Stimulated activated CD8-positive, alpha-beta memory T cell treated with anti-CD3 and anti-CD28 coated beads, Interleukin-15, amount 100 ng/mL, for 48 hours (primary cell): ENCODE measurements around the gene HMX3.
A peak's percentile ranks its signal among the peaks of the same experiment; 100 is the strongest.

Experiments used
- DNase-seq, 2 donors: peaks; one replicate each; pipeline ENCODE4 v3.0.0-alpha.2; 2020; ENCODE audit warnings: low read depth in 2 of 2

The HMX3 gene

GRCh38 chr10:123135415-123136141, at the start of gene HMX3:
Gene HMX3 (plus strand): TSS chr10:123135970. CDS start chr10:123136051, 81 bp downstream.
- DNase-seq = no peak

GRCh38 chr10:123086281-123086680, 49.5 kb upstream of the HMX3 start:
- DNase-seq = no peak

DNA sequence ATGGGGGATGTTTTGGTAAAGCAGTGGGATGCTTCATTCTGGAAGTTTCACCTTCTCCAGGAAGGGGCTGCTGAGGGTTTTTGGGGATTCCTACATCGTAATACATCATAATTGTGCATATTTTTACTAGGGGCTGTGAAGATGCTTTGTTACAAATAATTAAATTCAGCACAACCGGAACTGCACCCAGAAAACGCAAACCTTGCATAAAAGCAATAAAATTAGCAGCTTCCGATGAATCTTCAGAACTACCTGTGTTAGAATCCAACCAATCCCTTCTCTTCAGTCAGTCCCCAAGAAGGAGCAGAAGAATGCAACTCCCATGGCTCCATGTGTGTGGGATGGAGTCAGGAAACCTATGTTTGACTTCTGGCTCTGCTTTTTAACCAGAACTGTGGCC, 48.4 kb upstream of the HMX3 start:
- DNase-seq = no peak

- DNase-seq = no peak
Measured at GRCh38 chr10:123087786-123088185, 48.0 kb upstream of the HMX3 start.

GRCh38 chr10:123092635-123093414, 42.9 kb upstream of the HMX3 start:
- DNase-seq = no peak

DNA sequence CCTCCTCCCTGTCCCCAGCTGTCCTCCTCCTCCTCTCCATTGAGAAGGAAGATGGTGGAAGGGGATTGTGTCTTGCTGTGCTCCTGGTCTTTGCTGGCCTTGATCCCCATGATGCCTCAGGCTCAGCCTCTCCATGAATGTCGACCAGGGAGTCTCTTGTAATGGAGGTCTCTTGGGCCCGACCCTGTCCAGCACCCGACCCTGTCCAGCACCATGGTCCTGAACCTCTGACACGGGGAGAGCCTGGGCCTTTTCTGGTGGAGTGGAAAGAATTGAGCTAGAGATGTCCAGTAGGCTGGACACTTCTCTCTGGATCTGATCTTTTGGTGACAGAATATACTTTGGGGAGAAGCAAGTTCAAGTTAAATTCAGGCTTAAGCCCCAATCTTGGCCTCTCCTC, 42.3 kb upstream of the HMX3 start:
- DNase-seq = no peak

DNA sequence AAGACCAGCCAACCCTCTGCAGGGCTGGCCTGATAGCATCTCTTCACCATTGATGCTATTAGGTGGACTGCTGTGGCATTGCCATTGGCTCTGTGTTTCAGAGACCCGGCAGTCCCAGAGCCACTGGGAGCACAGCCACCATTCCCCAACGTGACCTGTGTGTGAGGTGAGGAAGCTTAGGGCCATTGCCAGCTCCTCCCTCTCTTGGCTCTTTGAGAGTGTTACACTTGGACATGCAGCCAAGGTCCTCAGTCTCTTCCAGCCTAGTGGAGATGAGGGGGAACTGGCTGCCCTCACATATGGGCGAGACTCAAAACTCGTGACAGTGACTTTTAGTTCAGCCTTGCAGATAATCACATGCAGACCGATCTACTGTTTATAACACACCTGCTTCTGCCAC, 39.3 kb upstream of the HMX3 start:
- no peak for DNase-seq

DNA sequence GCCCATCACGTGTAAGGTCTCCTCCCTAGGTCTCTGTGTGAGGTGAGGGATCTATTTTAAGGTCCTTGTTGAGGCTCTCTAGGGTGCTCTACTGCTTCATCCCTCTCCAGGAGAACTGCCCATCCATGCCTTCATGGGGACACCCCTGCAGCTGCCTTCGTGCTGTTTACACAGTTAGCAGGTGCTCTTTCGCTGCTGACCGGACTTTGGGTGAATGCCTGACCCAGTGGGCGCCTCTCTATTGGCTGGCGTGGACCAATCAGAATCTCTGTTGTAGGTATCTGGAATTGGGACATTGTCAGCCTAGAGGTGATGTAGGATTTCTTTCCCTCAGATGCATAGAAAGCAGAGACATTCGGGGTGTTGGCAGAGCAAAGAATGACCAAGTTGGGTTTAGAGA, 38.7 kb upstream of the HMX3 start:
- DNase-seq = no peak

DNA sequence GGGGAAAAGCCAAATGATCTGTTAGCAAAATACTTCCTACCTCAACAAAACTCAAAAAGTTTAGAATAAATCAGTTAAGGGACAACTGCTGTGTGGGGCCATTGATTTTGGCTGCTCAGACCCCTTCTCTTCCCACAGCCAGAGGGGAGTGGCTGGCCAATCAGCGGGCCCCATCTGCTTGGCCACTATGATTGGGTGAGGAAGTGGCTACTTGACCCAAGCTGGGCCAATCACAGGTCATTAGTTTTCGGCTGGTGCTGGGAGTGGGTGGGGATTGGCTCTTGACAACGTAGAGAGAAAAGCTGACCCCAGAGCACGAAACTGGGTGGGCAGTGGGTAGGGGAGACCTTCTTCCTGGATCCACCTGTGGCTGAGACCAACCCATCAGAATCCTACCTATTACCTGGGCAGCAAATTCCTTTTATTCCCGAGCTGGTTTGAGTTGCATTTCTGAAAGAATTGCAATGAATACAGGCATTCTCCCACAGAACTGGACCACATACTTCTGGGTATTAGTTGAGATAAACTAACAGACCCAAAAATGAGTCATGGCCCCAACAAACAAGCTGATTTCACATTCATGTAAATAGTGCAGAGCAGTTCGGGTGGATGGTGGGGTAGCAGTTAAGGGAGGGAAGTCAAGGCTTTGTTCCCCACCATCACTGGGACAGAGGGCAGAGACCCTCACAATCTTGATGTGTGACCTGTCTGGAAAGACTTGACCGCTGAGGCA, 35.6 kb upstream of the HMX3 start:
- DNase-seq = no peak

GRCh38 chr10:123101872-123102271, 33.9 kb upstream of the HMX3 start:
- DNase-seq = no peak

GRCh38 chr10:123102673-123103072, 33.1 kb upstream of the HMX3 start:
- no peak for DNase-seq

DNA sequence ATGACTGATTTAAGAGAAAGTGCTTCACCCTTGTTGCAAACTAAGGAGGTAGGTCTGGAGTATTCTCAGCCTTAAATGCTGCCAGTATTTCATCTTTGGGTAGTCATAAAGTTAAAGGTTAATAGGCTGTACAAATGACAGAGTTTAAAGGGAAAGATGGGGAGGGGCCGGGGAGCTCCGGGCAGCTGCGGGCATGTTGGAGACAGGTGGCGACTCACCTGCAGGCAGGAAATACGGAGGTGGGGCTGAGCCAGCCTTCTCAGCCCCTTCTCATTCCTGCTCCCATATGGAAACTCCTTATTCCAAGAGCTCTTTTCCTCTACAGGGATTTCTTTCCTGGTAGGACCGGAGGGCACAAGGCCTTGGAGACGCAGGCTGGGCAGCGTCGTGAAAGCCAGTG, 31.8 kb upstream of the HMX3 start:
- no peak for DNase-seq

DNA sequence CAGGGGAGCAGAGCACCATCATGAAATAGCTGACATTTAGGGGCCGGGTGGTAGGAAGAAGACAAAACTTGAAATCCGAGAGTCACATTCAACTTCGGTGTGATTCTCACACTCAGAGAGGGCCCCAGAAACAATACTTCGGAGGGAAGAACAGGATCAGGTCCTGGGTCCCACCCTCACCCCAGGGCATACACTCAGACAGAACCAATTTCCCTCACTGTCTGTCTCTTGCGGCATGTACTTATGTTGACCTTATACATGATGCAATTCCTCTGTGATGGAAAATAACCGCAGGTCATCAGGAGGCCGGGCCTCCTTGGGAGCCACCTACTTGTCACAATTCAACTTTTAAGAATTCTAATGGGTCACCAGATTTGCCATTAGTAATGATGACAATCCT, 26.3 kb upstream of the HMX3 start:
- DNase-seq = no peak

DNA sequence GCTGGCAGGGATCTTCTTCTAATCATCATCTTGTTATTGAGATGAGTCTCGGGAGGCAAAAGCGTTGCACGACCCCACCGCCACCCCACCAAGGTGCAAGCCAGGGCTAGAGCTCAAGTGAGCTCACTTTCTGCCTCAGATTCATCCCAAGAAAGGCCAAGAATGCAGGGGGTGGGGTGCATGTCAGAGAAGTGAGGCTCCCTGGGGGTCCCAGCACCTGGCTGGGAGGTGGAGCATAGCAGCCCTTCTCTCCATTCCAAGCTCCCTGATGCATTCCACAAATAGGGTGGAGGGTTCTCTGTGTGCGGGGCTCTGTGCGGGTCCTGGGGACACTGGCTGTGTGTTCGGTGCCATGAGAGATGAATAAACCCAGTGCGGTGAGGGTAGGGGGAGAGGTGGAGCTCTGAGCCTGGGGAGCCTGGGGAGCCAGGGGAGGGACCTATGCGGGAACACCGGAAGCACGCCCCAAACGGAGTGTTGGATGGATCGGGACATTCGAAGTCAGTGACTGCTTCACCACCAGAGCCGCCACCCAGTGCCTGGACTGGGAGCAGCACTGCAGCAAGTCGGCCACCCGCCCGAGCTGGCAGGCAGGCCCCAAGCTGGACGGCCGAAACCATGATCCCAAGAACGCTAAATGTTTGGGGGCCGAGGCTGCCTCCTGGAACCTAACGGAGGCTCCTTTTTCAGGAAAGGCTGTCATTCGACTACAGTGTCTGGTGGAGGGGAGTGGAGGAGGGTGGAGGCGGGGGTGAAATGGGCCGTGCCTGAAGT, 17.9 kb upstream of the HMX3 start:
- no peak for DNase-seq

DNA sequence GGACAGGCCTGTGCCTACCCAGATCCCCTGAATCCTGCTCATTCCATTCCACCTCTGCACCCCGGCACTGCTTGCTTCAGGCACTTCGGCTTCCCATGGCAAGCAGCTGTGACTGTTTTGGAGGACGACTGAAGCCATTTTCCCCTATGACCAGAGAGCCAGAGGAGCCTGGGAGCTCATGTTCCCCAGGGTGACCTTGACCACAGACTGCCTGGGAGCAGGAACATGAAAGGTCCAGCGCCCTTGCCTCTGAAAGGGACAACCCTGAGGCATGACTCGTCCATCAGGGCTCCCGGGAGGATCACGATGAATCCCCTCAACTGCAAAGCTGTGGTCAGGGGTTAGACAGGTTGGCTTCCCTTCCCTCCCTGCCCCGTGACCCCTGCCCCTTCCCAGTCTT, 16.7 kb upstream of the HMX3 start:
- no peak for DNase-seq

- no peak for DNase-seq
Measured at GRCh38 chr10:123126246-123126645, 9.5 kb upstream of the HMX3 start.

- no peak for DNase-seq
Measured at GRCh38 chr10:123129618-123130271, 6.0 kb upstream of the HMX3 start.

- DNase-seq = peak; percentile 70 to 73
Measured at GRCh38 chr10:123132576-123133477, 2.9 kb upstream of the HMX3 start.

GRCh38 chr10:123133541-123134342, 2.0 kb upstream of the HMX3 start:
- DNase-seq = no peak
